Osteoblast (primary cell): ENCODE data around the gene MTHFSD. TPM values are rescaled to one million over a fixed set of nuclear protein-coding genes. Genes with fewer than 3 reads are reported as not detected.
A peak's percentile ranks its signal among the peaks of the same experiment; 100 is the strongest.

Experiments
- DNase-seq: peaks from one replicate; pipeline ENCODE4 v3.0.0; 2011; ENCODE audit warnings: low spot score, mixed read lengths; ENCODE audit not compliant: insufficient read length; ENCODE audit errors: missing footprints
- H2AFZ ChIP-seq: 2 replicates; pipeline ENCODE4 v1.6.0; 2011; ENCODE audit warnings: mild to moderate bottlenecking, low read length
- H3K27ac ChIP-seq: 2 replicates; pipeline ENCODE4 v1.5.1; 2011; ENCODE audit warnings: mild to moderate bottlenecking, low read depth, low read length, moderate library complexity
- H3K27me3 ChIP-seq: 2 replicates; pipeline ENCODE4 v1.6.0; 2012; ENCODE audit warnings: mild to moderate bottlenecking, control low read depth, inconsistent platforms, low read length, moderate library complexity; ENCODE audit not compliant: insufficient read depth
- H3K36me3 ChIP-seq: 2 replicates; pipeline ENCODE4 v1.5.1; 2011; ENCODE audit warnings: mild to moderate bottlenecking, low read length, control low read depth, moderate library complexity; ENCODE audit not compliant: insufficient read depth
- H3K4me1 ChIP-seq: 2 replicates; pipeline ENCODE4 v1.5.1; 2011; ENCODE audit warnings: mild to moderate bottlenecking, low read length, control low read depth, moderate library complexity; ENCODE audit not compliant: insufficient read depth
- H3K4me2 ChIP-seq: 2 replicates; pipeline ENCODE4 v1.6.0; 2011; ENCODE audit warnings: mild to moderate bottlenecking, low read length; ENCODE audit not compliant: insufficient read depth
- H3K4me3 ChIP-seq: fragments of 200-600 bp; sonication (generic); 3 replicates; pipeline ENCODE4 v1.5.1; 2012; ENCODE audit warnings: mild to moderate bottlenecking, low read length, inconsistent platforms; ENCODE audit not compliant: insufficient read depth
- H3K79me2 ChIP-seq: 2 replicates; pipeline ENCODE4 v1.6.0; 2012; ENCODE audit warnings: mild to moderate bottlenecking, low read length, control low read depth, inconsistent platforms; ENCODE audit not compliant: insufficient read depth
- H3K9me3 ChIP-seq: 2 replicates; pipeline ENCODE4 v1.5.1; 2011; ENCODE audit warnings: low read depth, low read length, control low read depth
- H4K20me1 ChIP-seq: 2 replicates; pipeline ENCODE4 v1.6.0; 2012; ENCODE audit warnings: mild to moderate bottlenecking, low read length, control low read depth; ENCODE audit not compliant: insufficient read depth
- total RNA-seq: library from RNA; depleted of rRNA; stranded (reverse); fragments of >200 nt; gene quantifications from 2 replicates; pipeline ENCODE4 v1.2.3, GENCODE V29; 2012
- TF ChIP-seq, protein P1 (sequence below): IDR thresholded peaks from 2 replicates; pipeline ENCODE4 v1.5.1; 2011; ENCODE audit warnings: mild to moderate bottlenecking, low read depth, low read length, moderate library complexity; ENCODE audit errors: extremely low read depth

Gene MTHFSD
- total RNA-seq, 1 donor: 18.5 TPM

DNA sequence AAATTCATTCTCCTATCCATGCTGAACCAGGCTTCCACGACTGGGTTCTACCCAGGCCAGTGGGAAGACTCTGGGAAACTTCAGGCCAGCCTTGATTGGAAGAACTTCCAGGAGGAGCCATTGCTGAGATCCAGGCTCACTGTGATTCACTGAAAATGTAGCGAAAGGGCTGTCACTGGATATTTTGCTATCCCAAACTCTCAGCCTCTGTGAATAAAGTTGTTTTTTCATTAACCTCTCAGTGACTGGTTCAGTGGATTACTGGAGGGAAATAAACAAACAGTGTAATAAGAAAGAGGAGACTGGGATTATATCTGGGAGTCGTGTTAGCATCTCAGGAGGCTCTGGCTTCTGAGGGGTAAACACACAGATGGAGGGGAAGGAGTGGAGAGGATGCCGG, 26.4 kb upstream of the MTHFSD start:
- Histone ChIP-seq H3K9me3 (no peaks in the 10 kb centered on the region), H3K4me2 (peak overlapping the region; percentile 4), H3K4me3 (no peak overlapping the region), H3K4me1 (peaks cover 35% of the 10 kb centered on the region), H3K27me3 (no peaks in the 10 kb centered on the region), H3K27ac (peak overlapping the region; percentile 64), H3K79me2 (peaks cover 76% of the 10 kb centered on the region), H3K36me3 (peaks cover 16% of the 10 kb centered on the region), H2AFZ (no peak overlapping the region), H4K20me1 (no peaks in the 10 kb centered on the region)
- peak; percentile 86 for DNase-seq
- TF ChIP-seq, protein P1, sequence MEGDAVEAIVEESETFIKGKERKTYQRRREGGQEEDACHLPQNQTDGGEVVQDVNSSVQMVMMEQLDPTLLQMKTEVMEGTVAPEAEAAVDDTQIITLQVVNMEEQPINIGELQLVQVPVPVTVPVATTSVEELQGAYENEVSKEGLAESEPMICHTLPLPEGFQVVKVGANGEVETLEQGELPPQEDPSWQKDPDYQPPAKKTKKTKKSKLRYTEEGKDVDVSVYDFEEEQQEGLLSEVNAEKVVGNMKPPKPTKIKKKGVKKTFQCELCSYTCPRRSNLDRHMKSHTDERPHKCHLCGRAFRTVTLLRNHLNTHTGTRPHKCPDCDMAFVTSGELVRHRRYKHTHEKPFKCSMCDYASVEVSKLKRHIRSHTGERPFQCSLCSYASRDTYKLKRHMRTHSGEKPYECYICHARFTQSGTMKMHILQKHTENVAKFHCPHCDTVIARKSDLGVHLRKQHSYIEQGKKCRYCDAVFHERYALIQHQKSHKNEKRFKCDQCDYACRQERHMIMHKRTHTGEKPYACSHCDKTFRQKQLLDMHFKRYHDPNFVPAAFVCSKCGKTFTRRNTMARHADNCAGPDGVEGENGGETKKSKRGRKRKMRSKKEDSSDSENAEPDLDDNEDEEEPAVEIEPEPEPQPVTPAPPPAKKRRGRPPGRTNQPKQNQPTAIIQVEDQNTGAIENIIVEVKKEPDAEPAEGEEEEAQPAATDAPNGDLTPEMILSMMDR: no peak

DNA sequence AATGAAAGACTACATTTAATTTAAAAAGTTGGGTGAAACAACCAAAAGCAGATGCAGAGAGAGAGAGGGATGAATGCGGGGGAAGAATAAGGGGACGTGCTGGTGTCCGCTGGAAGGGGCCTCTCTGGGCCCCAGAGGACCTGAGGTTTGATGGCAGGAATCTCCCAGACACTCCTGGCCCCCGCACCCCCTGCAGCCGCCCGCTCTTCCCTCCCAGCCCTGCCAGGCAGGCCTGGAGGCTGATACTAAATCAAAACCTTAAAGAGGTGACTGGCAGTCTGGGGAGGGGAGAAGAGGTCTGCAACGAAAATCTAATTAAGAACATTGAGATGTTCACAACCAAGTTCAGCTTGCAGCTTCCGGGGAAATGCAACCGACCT, 25.7 kb upstream of the MTHFSD start:
- Histone ChIP-seq H3K79me2 (peaks cover 83% of the 10 kb centered on the region), H3K27ac (peak overlapping the region; percentile 64), H2AFZ (no peak overlapping the region), H3K4me1 (peaks cover 30% of the 10 kb centered on the region), H3K36me3 (peaks cover 18% of the 10 kb centered on the region), H4K20me1 (no peaks in the 10 kb centered on the region), H3K4me3 (no peak overlapping the region), H3K4me2 (peak overlapping the region; percentile 32), H3K27me3 (no peaks in the 10 kb centered on the region), H3K9me3 (no peaks in the 10 kb centered on the region)
- DNase-seq: peak; percentile 45
- TF ChIP-seq, protein P1: no peak

- peak; percentile 65 for DNase-seq
- H3K4me1 ChIP-seq: peaks cover 28% of the 10 kb centered on the region
- H3K27ac ChIP-seq: peak overlapping the region; percentile 64
- no peaks in the 10 kb centered on the region for H3K9me3 ChIP-seq
- H3K36me3 ChIP-seq: peaks cover 23% of the 10 kb centered on the region
- H3K79me2 ChIP-seq: peaks cover 88% of the 10 kb centered on the region
- H4K20me1 ChIP-seq: no peaks in the 10 kb centered on the region
- TF ChIP-seq, protein P1: no peak
- peak overlapping the region; percentile 32 for H3K4me2 ChIP-seq
- H3K4me3 ChIP-seq: no peak overlapping the region
- H3K27me3 ChIP-seq: no peaks in the 10 kb centered on the region
- H2AFZ ChIP-seq: no peak overlapping the region
Observed at GRCh38 chr16:86580063-86580790, 25.2 kb upstream of the MTHFSD start.

DNA sequence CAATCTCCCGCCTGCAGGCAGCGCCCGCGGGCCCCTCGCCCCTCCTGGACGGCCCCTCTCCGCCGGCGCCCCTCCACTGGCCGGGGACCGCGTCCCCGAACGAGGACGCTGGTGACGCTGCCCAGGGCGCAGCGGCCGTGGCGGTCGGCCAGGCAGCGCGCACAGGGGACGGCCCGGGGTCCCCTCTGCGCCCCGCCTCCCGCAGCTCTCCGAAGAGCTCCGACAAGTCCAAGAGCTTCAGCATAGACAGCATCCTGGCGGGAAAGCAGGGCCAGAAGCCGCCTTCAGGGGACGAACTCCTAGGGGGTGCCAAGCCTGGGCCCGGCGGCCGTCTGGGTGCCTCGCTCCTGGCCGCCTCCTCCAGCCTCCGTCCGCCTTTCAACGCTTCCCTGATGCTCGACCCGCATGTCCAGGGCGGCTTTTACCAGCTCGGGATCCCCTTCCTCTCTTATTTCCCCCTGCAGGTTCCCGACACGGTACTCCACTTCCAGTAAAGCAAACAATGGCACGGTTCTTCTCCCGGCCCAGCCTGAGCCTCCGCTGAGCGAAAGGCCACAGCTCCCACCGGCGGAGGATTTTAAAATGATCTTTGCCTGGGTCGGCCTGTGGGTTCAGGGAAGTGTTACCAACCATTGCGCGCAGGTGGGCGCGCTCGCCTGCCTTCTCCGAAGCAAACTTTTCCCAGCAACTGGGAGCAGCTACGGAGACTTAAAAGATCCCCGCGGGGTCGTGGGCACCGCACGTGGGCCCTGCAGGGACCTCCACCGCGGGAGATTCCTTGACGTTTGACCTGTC, 24.4 kb upstream of the MTHFSD start:
- TF ChIP-seq, protein P1: no peak
- H3K4me2 ChIP-seq: no peak overlapping the region
- H3K27me3 ChIP-seq: no peaks in the 10 kb centered on the region
- peaks cover 20% of the 10 kb centered on the region for H3K4me1 ChIP-seq
- peak; percentile 68 for DNase-seq
- H3K4me3 ChIP-seq: no peak overlapping the region
- peaks cover 96% of the 10 kb centered on the region for H3K79me2 ChIP-seq
- H3K27ac ChIP-seq: no peak overlapping the region
- H3K9me3 ChIP-seq: no peaks in the 10 kb centered on the region
- H3K36me3 ChIP-seq: peaks cover 31% of the 10 kb centered on the region
- no peak overlapping the region for H2AFZ ChIP-seq
- H4K20me1 ChIP-seq: no peaks in the 10 kb centered on the region
